Stimulated activated naive CD4-positive, alpha-beta T cell (primary cell): ENCODE data around the gene SPDYE3.
"Not testable (repeated sequence)": the region's sequence is repeated elsewhere in the genome, so short reads cannot be mapped to it uniquely, and the experiment has no call there.

ENCODE experiments used
- DNase-seq, 6 experiments: peaks; one replicate each; lab custom pipeline; 2025; lab: John Stamatoyannopoulos, UW

SPDYE3 gene

GRCh38 chr7:100349757-100350156 lies 42.3 kb downstream of the SPDYE3 start:
- no peak for DNase-seq

GRCh38 chr7:100351657-100352058 lies 44.2 kb downstream of the SPDYE3 start:
- DNase-seq: no peak

GRCh38 chr7:100352230-100352781 lies 44.8 kb downstream of the SPDYE3 start:
- not testable (repeated sequence) for DNase-seq

- no peak for DNase-seq
Observed at GRCh38 chr7:100352984-100353684, 45.6 kb downstream of the SPDYE3 start.

GRCh38 chr7:100353685-100354330 lies 46.3 kb downstream of the SPDYE3 start:
- no peak for DNase-seq

- DNase-seq: no peak
Observed at GRCh38 chr7:100356416-100357068, 49.0 kb downstream of the SPDYE3 start.

- no peak for DNase-seq
Observed at GRCh38 chr7:100357131-100357561, 49.6 kb downstream of the SPDYE3 start.

GRCh38 chr7:100358027-100358856 lies 50.7 kb downstream of the SPDYE3 start, which contains the start of gene PILRB:
PILRB (plus strand) TSS chr7:100358117; CDS start chr7:100358303, 186 bp downstream.
- DNase-seq: no peak

- DNase-seq: no peak
Observed at GRCh38 chr7:100358857-100359212, 51.3 kb downstream of the SPDYE3 start.

- no peak for DNase-seq
Observed at GRCh38 chr7:100360135-100360854, 52.8 kb downstream of the SPDYE3 start.

GRCh38 chr7:100363098-100363497 lies 55.6 kb downstream of the SPDYE3 start:
- no peak for DNase-seq

GRCh38 chr7:100363797-100364196 lies 56.3 kb downstream of the SPDYE3 start:
- not testable (repeated sequence) for DNase-seq

GRCh38 chr7:100364480-100364879 lies 57.0 kb downstream of the SPDYE3 start:
- DNase-seq: no peak

GRCh38 chr7:100365998-100366367 lies 58.5 kb downstream of the SPDYE3 start:
- DNase-seq: not testable (repeated sequence)

- DNase-seq: no peak
Observed at GRCh38 chr7:100366411-100367250, 59.1 kb downstream of the SPDYE3 start.

GRCh38 chr7:100367251-100367620 lies 59.7 kb downstream of the SPDYE3 start:
- no peak for DNase-seq

- DNase-seq: no peak
Observed at GRCh38 chr7:100367676-100368613, 60.4 kb downstream of the SPDYE3 start.

- no peak for DNase-seq
Observed at GRCh38 chr7:100369105-100369504, 61.6 kb downstream of the SPDYE3 start.

GRCh38 chr7:100370303-100370702 lies 62.8 kb downstream of the SPDYE3 start:
- DNase-seq: no peak
